OCI-LY3 (cell line): ENCODE measurements around the gene PTPRN.

Experiments
- CTCF ChIP-seq: fragments of 200-600, 300-600 bp; sonication (generic); IDR thresholded peaks from 2 replicates; pipeline ENCODE4 v1.5.1; 2014; ENCODE audit warnings: antibody characterized with exemption, low read length, low read depth
- EZH2phosphoT487 ChIP-seq: fragments of 200-600 bp; shearing (Covaris generic); IDR thresholded peaks from 2 replicates; pipeline ENCODE4 v1.6.1; 2018; ENCODE audit warnings: antibody characterized with exemption, mixed run types, low read depth

GRCh38 chr2:219334076-219334475, 24.9 kb upstream of the PTPRN start:
- TF ChIP-seq CTCF (no peak), EZH2phosphoT487 (no peak)
